CD4-positive, alpha-beta memory T cell (primary cell): Measurements from ENCODE around the gene CELA2B. TPM values are rescaled to one million over a fixed set of nuclear protein-coding genes. Genes with fewer than 3 reads are reported as not detected.

Experiments
- CTCF ChIA-PET: fragments of 350-600 bp; sonication (Branson Sonifier 250); formaldehyde crosslinking; loops from one replicate; lab custom pipeline; 2021; ENCODE audit warnings: inconsistent platforms; ENCODE audit not compliant: partially characterized antibody; lab: Charles Lee
- POLR2A ChIA-PET: fragments of 350-600 bp; sonication (Branson Sonifier 250); formaldehyde crosslinking; loops from one replicate; lab custom pipeline; 2021; ENCODE audit not compliant: partially characterized antibody; lab: Charles Lee
- DNase-seq, 5 donors: peaks; one replicate each; pipeline versions ENCODE4 v3.0.0 to v3.0.0-alpha.2; 2020 to 2022; ENCODE audit warnings: mixed read lengths in 1 of 5
- H3K27ac ChIP-seq: one replicate; pipeline ENCODE4 v1.7.0; 2013; ENCODE audit warnings: low read depth, low read length
- H3K27me3 ChIP-seq: 2 replicates; pipeline ENCODE4 v1.7.0; 2013; ENCODE audit warnings: mild to moderate bottlenecking, low read length, moderate library complexity; ENCODE audit not compliant: insufficient read depth
- H3K36me3 ChIP-seq: 2 replicates; pipeline ENCODE4 v1.7.0; 2013; ENCODE audit warnings: mild to moderate bottlenecking, low read length, moderate library complexity; ENCODE audit not compliant: insufficient read depth
- H3K4me1 ChIP-seq: 2 replicates; pipeline ENCODE4 v1.7.0; 2013; ENCODE audit warnings: mild to moderate bottlenecking, low read length, moderate library complexity; ENCODE audit not compliant: insufficient read depth
- H3K4me3 ChIP-seq, 2 donors: one replicate each; pipeline ENCODE4 v1.7.0; 2013; ENCODE audit warnings: low read length in 2 of 2, mild to moderate bottlenecking in 1 of 2
- H3K9me3 ChIP-seq, 2 donors: one replicate each; pipeline ENCODE4 v1.7.0; 2013; ENCODE audit warnings: low read length in 2 of 2, control low read depth in 1 of 2; ENCODE audit not compliant: control insufficient read depth in 1 of 2
- H3K27ac Mint-ChIP-seq, 7 donors: one replicate each; pipeline ENCODE4 v1.8.0; 2020 to 2021; ENCODE audit warnings: mixed read lengths in 7 of 7, mild to moderate bottlenecking in 6 of 7, inconsistent platforms in 3 of 7, moderate library complexity in 3 of 7
- H3K27me3 Mint-ChIP-seq, 2 donors: one replicate each; pipeline ENCODE4 v1.8.0; 2020 to 2021; ENCODE audit warnings: mixed read lengths in 2 of 2
- H3K36me3 Mint-ChIP-seq, 2 donors: one replicate each; pipeline ENCODE4 v1.8.0; 2020 to 2021; ENCODE audit warnings: mixed read lengths in 2 of 2, inconsistent platforms in 1 of 2, mild to moderate bottlenecking in 1 of 2
- H3K4me1 Mint-ChIP-seq, 4 donors: one replicate each; pipeline ENCODE4 v1.8.0; 2020 to 2021; ENCODE audit warnings: mixed read lengths in 4 of 4, mild to moderate bottlenecking in 1 of 4
- H3K4me3 Mint-ChIP-seq, 8 donors: one replicate each; pipeline ENCODE4 v1.8.0; 2020 to 2021; ENCODE audit warnings: mixed read lengths in 8 of 8, mild to moderate bottlenecking in 7 of 8, moderate library complexity in 6 of 8, inconsistent platforms in 3 of 8
- H3K9me3 Mint-ChIP-seq, 8 donors: one replicate each; pipeline ENCODE4 v1.8.0; 2020 to 2021; ENCODE audit warnings: mixed read lengths in 8 of 8, mild to moderate bottlenecking in 5 of 8, inconsistent platforms in 3 of 8, moderate library complexity in 1 of 8
- intact Hi-C: fragments of 100-400 bp; cut with micrococcal nuclease; formaldehyde crosslinking; loops from one replicate; pipeline ENCODE4 v1.15.1; 2023
- polyA plus RNA-seq, 2 donors: library from polyadenylated mRNA; unstranded; fragments of 300-500 nt; fragmentation: Illumina TruSeq; gene quantifications; one replicate each; pipeline ENCODE4 v1.2.3, GENCODE V29; 2021
- total RNA-seq, 2 experiments: library from RNA; stranded (reverse); gene quantifications; one replicate each; pipeline ENCODE4 v1.2.3, GENCODE V29; 2021

Gene CELA2B
- total and polyA plus RNA-seq, 4 experiments from 2014 or later: not detected

- intact Hi-C loops: no loop called here
- no peaks in the 10 kb centered on the region for H3K9me3 Mint-ChIP-seq
- H3K27ac ChIP-seq: no peak overlapping the region
- H3K27me3 ChIP-seq: no peaks in the 10 kb centered on the region
- H3K4me1 Mint-ChIP-seq: no peaks in the 10 kb centered on the region
- POLR2A ChIA-PET: no interaction called here
- no peaks in the 10 kb centered on the region for H3K4me1 ChIP-seq
- CTCF ChIA-PET: interaction anchor here (14.3 kb wide), 1 partner anchor 115 kb away, joined by 274 read pairs; no protein-coding TSS in a partner anchor
- no peaks in the 10 kb centered on the region for H3K27me3 Mint-ChIP-seq
- no peak overlapping the region for H3K27ac Mint-ChIP-seq
- no peak overlapping the region for H3K4me3 ChIP-seq
- no peaks in the 10 kb centered on the region for H3K9me3 ChIP-seq
- H3K36me3 ChIP-seq: no peaks in the 10 kb centered on the region
- no peak overlapping the region for H3K4me3 Mint-ChIP-seq
- DNase-seq: no peak
- H3K36me3 Mint-ChIP-seq: peaks cover 0 to 2% of the 10 kb centered on the region in 2 donors
Observed at GRCh38 chr1:15436881-15437442, 38.9 kb upstream of the CELA2B start.

- H3K36me3 Mint-ChIP-seq: no peaks in the 10 kb centered on the region
- Histone ChIP-seq H3K4me3 (no peak overlapping the region), H3K27ac (no peak overlapping the region), H3K36me3 (no peaks in the 10 kb centered on the region), H3K27me3 (no peaks in the 10 kb centered on the region), H3K9me3 (no peaks in the 10 kb centered on the region), H3K4me1 (no peaks in the 10 kb centered on the region)
- no peak for DNase-seq
- no peaks in the 10 kb centered on the region for H3K9me3 Mint-ChIP-seq
- CTCF ChIA-PET: no interaction called here
- H3K27me3 Mint-ChIP-seq: peaks cover 0 to 1% of the 10 kb centered on the region in 2 donors
- intact Hi-C loops: no loop called here
- H3K4me3 Mint-ChIP-seq: no peak overlapping the region
- POLR2A ChIA-PET: no interaction called here
- H3K4me1 Mint-ChIP-seq: no peaks in the 10 kb centered on the region
- no peak overlapping the region for H3K27ac Mint-ChIP-seq
Observed at GRCh38 chr1:15439325-15439724, 36.6 kb upstream of the CELA2B start.

GRCh38 chr1:15440357-15440756 is 35.5 kb upstream of the CELA2B start:
- ChIA-PET CTCF (no interaction called here), POLR2A (no interaction called here)
- no peaks in the 10 kb centered on the region for H3K9me3 ChIP-seq
- intact Hi-C loops: no loop called here
- no peaks in the 10 kb centered on the region for H3K36me3 ChIP-seq
- Mint-ChIP-seq H3K4me3 (peak overlapping the region in 1 of 8 donors; percentile 4), H3K9me3 (no peaks in the 10 kb centered on the region), H3K27ac (no peak overlapping the region), H3K36me3 (no peaks in the 10 kb centered on the region), H3K4me1 (no peaks in the 10 kb centered on the region), H3K27me3 (peaks cover 0 to 5% of the 10 kb centered on the region in 2 donors)
- no peaks in the 10 kb centered on the region for H3K27me3 ChIP-seq
- no peak overlapping the region for H3K27ac ChIP-seq
- H3K4me3 ChIP-seq: no peak overlapping the region
- H3K4me1 ChIP-seq: no peaks in the 10 kb centered on the region
- no peak for DNase-seq

GRCh38 chr1:15441247-15441646 is 34.7 kb upstream of the CELA2B start:
- Histone ChIP-seq H3K27ac (no peak overlapping the region), H3K4me1 (no peaks in the 10 kb centered on the region), H3K4me3 (no peak overlapping the region), H3K27me3 (no peaks in the 10 kb centered on the region), H3K36me3 (no peaks in the 10 kb centered on the region), H3K9me3 (no peaks in the 10 kb centered on the region)
- Mint-ChIP-seq H3K4me1 (peaks cover 0 to 4% (median under 1%) of the 10 kb centered on the region in 4 donors), H3K27me3 (peaks cover 0 to 5% of the 10 kb centered on the region in 2 donors), H3K4me3 (no peak overlapping the region), H3K9me3 (no peaks in the 10 kb centered on the region), H3K36me3 (no peaks in the 10 kb centered on the region), H3K27ac (peak overlapping the region in 1 of 7 donors; percentile 42)
- no peak for DNase-seq
- intact Hi-C loops: no loop called here
- ChIA-PET POLR2A (no interaction called here), CTCF (interaction anchor here (0.7 to 1.6 kb wide), 2 partner anchors 10 to 118 kb away, joined by 3 to 6 read pairs; no protein-coding TSS in a partner anchor)

- Mint-ChIP-seq H3K27ac (no peak overlapping the region), H3K36me3 (no peaks in the 10 kb centered on the region), H3K9me3 (no peaks in the 10 kb centered on the region), H3K4me3 (no peak overlapping the region), H3K4me1 (peaks cover 0 to 4% (median under 1%) of the 10 kb centered on the region in 4 donors), H3K27me3 (peaks cover 0 to 5% of the 10 kb centered on the region in 2 donors)
- Histone ChIP-seq H3K4me1 (no peaks in the 10 kb centered on the region), H3K4me3 (no peak overlapping the region), H3K27me3 (no peaks in the 10 kb centered on the region), H3K9me3 (no peaks in the 10 kb centered on the region), H3K36me3 (no peaks in the 10 kb centered on the region), H3K27ac (no peak overlapping the region)
- ChIA-PET POLR2A (no interaction called here), CTCF (interaction anchor here (1.6 kb wide), 1 partner anchor 11 kb away, joined by 6 read pairs; no protein-coding TSS in a partner anchor)
- intact Hi-C loops: no loop called here
- no peak for DNase-seq
Observed at GRCh38 chr1:15442119-15442518, 33.8 kb upstream of the CELA2B start.

- POLR2A ChIA-PET: no interaction called here
- CTCF ChIA-PET: no interaction called here
- Histone ChIP-seq H3K4me1 (no peaks in the 10 kb centered on the region), H3K27me3 (no peaks in the 10 kb centered on the region), H3K4me3 (no peak overlapping the region), H3K27ac (no peak overlapping the region), H3K9me3 (no peaks in the 10 kb centered on the region), H3K36me3 (no peaks in the 10 kb centered on the region)
- intact Hi-C loops: no loop called here
- Mint-ChIP-seq H3K4me1 (peaks cover 0 to 4% (median under 1%) of the 10 kb centered on the region in 4 donors), H3K27ac (no peak overlapping the region), H3K36me3 (no peaks in the 10 kb centered on the region), H3K9me3 (no peaks in the 10 kb centered on the region), H3K27me3 (peaks cover 1 to 5% of the 10 kb centered on the region in 2 donors), H3K4me3 (no peak overlapping the region)
- no peak for DNase-seq
Observed at GRCh38 chr1:15442759-15443158, 33.1 kb upstream of the CELA2B start.

GRCh38 chr1:15443281-15443680 is 32.6 kb upstream of the CELA2B start:
- Histone ChIP-seq H3K4me1 (no peaks in the 10 kb centered on the region), H3K27ac (no peak overlapping the region), H3K27me3 (no peaks in the 10 kb centered on the region), H3K36me3 (no peaks in the 10 kb centered on the region), H3K4me3 (no peak overlapping the region), H3K9me3 (no peaks in the 10 kb centered on the region)
- Mint-ChIP-seq H3K4me1 (peaks cover 0 to 4% (median under 1%) of the 10 kb centered on the region in 4 donors), H3K27ac (no peak overlapping the region), H3K4me3 (no peak overlapping the region), H3K9me3 (no peaks in the 10 kb centered on the region), H3K36me3 (no peaks in the 10 kb centered on the region), H3K27me3 (peaks cover 1 to 5% of the 10 kb centered on the region in 2 donors)
- ChIA-PET POLR2A (no interaction called here), CTCF (no interaction called here)
- intact Hi-C loops: no loop called here
- DNase-seq: no peak
